NOMO-1 treated with dmso at 0.1 percent for 144 hours (cell line): ENCODE data around the gene CACNA1E.

Experiments
- DNase-seq: peaks from one replicate; lab custom pipeline; 2025; ENCODE audit not compliant: unreplicated experiment; lab: John Stamatoyannopoulos, UW

The CACNA1E gene

DNA sequence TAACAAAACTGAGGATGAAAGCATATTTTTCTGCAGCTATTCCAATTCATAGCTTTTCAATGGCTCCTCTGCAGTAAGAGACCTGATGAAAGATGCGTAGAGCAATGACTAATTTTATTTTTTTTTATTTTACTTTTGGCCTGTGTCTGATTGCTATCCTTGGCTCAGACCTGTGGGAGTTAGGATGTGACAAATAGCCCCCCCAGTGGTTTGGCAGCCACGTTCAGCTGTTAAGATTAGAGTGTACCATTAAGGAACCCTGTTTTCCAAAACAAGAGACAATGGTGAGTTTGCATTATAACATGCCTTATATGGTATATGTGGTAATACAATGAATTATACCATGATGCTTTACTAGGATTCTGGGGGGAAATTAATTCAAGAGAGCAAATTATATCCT is 264.7 kb downstream of the CACNA1E start:
- no peak for DNase-seq

DNA sequence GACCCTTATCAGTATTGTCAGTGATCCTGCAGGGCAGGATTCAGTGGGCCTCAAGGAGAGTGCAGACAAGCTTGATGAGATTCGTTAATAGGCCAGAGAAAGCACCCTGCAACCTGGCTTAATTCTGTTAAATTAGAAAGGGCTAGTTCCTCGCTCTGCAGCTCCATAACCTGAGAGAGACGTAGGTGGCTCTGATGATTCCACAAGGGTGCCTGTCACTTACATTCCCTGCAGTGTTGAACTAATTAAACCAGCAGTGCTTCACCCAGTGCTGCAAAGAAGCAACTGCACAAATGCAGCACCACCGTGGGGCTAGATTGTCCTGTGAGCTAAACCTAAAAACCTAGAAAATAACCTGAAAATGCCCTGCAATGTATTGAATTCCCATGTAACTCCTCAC is 270.8 kb downstream of the CACNA1E start:
- DNase-seq, result no peak

DNA sequence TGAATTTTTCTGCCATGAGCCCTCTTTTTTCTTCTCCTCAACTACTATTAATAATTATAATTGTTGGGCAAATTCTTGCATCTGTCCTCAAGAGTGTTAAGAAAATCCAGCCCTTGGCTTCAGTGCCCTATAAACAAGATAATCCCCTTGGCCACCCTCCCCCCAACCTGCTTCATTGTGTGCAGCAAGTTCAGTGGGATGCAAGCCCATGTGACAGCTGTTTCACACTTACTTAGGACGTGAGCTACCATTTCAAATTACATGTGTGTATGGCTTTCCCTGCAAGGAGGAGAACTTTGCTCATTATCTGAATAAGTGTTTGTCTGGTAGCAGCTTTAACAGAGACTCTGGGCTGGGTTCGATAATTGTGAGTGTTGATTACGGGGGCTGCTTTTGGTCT is 276.2 kb downstream of the CACNA1E start:
- no peak for DNase-seq

DNA sequence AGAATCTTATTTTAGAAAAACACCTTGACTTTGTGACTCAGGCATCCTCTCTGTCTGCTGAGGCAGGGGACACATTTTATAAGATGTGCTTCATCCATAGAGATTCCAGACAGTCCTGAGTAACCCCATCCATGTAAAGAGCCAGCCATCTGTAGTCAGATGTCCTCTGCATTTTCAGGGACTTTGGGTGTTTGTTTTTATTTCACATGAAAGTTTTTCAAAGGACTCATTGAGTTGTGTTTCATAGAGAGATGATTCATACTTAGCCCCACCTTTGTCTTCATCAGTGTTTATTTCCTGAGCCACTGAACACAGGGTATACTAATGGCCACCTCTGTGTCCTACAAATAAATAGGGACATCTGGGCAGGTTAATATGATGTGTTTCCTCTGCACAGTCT is 280.4 kb downstream of the CACNA1E start:
- DNase-seq, result no peak

DNA sequence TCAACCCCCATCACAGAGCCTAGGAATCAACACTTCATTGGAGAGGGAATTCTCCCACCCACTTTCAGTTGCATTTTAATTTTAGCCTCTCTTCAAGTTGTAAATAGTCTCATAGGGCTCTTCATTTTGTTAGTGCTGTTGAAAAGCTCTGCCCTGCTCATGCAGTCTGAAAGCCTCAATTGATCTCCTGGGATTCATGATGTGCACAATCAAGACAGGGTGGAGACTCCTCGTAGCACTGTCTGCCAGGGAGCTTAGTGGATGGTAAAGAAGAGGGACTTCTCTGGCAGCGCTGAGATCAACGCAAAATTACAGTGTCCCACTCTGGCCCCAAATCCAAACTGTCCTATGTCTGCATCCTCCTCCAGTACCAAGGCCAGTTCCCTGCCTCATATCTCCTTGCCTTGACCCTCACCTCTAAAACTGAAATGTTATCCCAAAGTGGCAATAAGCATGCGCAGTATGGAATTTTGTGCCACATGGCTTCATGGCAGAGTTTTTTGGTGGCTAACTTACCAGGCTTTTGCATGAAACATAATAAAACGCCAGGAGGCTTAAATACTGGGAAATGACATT is 282.2 kb downstream of the CACNA1E start:
- no peak for DNase-seq

DNA sequence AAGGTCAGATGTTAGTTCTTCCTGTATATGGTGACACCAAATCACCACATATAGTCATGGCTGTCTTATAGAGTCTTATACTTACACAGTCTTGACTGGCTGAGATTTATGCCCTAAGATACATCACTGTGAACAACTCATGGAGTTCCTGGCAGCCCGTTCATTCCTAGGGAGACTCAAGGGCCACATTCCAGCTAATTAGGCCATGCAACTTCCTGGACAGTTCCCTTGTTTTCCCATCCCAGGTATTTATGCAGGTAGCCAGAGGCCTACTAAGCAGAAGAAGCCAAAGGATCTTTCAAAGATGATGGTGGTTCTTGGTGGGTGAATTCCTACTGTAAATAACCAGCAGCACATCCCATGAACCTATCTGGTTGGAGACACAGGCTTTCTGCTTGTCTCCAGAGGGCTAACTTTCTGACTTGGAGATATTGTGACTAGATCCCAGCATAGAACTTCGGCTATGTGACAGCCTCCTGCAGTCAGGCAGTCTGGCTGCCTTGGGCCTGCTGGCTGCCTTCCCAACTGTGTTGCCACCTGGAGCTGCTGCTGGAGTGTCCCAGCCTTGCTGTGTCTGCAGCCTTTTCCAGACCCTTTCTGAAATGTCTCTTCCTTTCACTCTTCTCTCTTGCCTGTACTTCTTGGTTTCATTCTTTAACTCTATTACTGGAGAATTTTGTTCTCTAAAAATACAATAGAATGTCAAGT is 283.8 kb downstream of the CACNA1E start:
- DNase-seq, result no peak

DNA sequence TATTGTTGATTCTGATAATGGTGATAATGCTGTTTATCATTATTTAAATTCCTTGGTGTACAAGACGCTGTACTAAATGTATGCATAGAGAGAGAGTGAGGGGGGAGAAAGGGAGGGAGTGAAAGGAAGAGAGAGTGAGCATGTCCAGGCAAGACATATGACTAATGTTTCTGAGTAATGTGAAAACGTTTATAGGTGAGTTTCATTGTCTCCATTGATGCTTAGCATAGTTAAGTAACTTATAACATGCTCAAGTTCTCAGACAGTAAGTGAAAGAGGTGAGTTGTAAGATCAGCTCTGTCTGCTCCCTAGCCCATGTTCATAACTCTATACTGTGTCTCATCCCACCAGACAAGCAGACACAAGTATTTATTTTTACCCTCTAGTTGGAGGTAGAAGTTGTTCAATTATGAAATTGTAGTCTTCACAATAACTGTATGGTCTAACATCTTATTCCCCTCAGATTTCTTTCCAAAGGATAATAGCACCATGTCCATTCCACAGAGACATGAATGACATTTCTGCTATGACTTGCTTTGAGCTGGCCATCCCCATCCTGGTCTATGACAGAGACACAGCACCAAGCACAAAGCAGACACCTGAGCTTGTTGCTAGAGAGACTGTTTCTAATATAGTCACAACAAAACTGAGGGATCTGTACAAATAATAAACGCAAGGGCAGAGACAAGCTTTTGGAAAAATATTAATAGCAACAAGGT is 285.1 kb downstream of the CACNA1E start:
- DNase-seq, result no peak

DNA sequence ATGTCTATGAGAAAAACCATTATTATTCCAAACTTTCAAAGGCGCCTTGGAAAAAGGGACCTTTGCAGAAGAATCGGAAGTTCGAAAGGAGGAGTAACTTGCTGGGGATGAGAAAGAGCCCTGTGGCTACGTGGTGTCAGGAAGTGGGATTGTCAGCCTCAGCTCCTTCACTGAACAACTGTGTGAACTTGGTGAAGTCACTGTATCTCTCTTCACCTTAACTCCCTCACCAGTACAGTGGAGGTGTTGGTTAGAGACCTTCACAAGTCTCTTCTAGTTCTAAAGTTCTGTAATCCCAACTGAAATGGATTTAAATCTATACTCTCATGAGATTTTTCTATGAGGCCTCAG is 285.6 kb downstream of the CACNA1E start:
- no peak for DNase-seq

DNA sequence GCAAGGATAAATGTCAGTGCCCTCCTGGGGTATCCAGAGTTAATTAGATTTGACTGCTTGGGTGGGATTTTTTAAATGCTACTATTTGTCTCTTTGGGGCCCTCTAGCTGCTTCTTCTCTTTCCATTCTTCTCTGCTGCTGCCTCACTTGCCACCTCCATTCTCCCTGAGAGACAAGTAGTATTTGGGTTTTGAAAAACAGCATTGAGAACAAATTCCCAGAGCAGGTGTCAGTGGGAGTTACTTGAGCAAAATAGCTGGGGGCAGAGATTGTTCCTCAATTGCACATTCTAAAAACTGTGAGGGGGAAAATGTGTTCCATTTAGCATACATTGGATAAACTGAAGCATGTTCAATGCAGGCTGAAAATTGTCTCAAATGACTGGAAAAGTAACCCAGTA is 286.5 kb downstream of the CACNA1E start:
- DNase-seq, result no peak

DNA sequence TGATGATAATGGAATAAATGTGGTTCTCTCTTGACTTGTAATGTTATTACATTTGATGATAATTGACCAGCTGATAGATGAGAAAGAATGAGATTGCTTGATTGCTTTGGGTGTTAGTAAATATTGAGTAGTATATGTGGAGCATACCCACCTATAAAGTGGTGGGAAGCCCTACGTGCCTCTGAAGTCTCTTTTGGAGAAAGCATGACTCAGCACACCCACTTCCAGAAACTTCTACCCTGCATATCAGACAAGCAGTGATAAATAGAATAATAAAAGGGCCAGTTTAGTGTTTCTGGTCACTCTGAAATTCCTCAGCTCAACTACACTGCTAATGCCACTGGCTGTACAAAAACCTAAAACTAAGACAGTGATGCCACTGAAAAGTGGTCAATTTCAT is 289.4 kb downstream of the CACNA1E start:
- DNase-seq, result no peak

DNA sequence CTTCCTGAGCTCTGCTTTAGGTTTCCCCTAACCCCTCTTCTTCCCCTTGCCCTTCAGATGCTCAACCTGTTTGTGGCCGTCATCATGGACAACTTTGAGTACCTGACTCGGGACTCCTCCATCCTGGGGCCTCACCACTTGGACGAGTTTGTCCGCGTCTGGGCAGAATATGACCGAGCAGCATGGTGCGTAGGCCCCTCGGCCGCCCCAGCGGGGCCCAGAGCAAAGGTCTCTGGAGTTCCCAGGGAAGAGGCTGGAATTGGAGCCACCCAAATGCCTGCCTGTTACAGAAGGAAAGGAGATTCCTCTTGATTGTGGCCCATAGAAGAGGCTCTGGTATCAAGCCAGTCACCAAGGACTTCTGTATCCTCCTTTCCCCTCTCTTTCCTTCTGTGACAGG is 292.7 kb downstream of the CACNA1E start:
- no peak for DNase-seq

DNA sequence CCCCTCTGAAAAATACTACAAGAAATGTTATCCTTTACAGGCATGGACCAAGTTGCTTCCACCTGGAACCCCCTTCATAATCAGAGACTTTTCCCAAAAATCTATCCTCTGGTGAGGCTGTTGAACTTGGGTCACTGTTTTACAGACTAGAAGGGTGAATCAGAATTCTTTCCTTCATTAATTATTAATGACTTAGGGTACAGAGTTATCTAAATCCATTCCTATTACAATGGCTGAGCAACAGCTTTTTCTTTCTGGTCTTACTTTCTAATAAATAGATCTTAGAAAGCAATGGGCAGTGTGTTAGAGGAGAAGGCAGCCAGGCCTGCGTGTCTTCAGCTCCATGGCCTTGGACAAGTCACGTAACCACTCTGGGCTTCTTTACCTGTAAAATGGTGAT is 294.0 kb downstream of the CACNA1E start:
- DNase-seq, result no peak

DNA sequence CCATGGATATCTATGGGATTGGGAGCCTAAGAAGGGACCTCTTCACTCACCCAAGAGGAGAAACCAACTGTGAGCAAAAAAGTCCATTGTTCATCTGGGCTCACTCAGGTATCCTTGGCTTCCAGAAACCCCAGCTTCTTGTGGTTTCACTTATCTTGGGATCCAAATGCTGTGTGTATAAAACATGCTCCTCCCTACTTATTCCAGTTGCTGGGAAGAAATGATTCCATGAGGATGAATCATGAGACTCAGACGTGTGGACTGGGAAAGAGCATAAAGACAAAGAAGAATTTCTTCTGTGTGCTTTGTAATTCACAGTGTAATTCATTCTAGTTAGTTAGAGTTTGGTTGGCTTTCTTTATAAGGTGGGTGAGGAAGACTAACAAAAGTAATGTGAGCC is 294.5 kb downstream of the CACNA1E start:
- no peak for DNase-seq

DNA sequence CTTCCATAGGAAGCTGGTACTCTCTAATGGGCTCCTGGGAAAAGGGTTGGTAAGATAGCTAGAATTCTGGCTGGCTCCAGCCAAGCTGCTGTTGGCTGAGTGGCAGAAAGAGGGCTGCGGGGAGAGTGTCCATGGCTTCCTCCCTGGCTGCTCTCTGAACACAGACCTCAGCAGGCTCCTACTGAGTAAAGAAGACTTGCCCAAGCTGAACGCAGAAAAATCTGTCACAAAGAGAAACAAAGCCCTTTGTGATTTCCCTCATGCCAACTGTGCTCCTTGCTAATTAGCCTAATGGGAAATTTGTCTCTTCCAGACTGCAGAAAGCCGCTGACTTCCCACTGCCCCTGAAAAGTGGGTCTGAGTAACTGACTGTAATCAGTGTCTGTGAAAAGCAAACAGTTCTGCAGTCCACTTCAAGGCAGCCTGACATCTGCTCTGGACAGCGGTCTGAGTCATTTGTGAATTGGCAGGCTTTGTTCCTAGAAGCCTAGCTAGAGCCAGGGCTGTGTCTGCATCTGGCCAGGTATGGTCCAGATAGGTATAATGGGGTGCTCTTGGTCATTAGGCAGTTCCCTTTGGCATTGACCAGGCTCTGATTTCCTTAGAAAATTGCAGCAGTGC is 295.4 kb downstream of the CACNA1E start:
- DNase-seq, result no peak

DNA sequence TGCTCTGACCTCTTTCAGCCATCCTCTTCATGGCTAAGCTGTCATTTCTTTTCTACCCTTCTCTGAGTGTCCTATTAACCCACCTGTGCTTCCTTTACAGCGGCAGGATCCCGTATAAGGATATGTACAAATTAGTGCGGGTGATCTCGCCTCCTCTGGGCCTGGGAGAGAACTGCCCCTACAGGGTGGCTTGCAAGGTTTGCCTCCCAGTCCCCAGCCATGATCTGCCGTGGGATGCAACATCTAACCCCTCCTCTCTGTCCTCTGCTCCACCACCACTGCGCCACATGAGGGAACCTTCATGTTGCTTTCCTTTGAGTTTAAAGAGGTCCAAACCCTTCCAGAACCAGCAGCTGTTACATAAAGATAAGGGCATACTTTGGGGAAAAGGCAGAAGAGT is 296.0 kb downstream of the CACNA1E start:
- no peak for DNase-seq

DNA sequence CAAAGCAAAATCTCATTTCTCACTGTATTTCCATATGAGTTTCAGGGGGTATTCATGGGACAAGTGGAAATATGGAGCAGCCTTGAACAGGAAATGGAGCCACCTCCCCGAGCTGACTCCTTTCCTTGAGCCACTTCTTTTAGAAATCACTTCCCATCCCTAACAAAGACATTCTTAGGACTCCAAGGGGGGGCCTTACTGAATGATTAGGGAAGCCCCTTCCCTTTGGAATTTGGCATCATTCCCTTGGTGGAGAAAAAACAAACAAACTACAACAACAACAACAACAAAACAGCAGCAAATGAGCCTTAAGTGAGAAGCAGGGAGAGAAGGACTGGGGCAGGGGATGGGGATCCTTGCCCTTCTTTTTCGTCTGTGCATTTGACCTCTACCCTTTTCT is 299.9 kb downstream of the CACNA1E start:
- DNase-seq, result no peak

DNA sequence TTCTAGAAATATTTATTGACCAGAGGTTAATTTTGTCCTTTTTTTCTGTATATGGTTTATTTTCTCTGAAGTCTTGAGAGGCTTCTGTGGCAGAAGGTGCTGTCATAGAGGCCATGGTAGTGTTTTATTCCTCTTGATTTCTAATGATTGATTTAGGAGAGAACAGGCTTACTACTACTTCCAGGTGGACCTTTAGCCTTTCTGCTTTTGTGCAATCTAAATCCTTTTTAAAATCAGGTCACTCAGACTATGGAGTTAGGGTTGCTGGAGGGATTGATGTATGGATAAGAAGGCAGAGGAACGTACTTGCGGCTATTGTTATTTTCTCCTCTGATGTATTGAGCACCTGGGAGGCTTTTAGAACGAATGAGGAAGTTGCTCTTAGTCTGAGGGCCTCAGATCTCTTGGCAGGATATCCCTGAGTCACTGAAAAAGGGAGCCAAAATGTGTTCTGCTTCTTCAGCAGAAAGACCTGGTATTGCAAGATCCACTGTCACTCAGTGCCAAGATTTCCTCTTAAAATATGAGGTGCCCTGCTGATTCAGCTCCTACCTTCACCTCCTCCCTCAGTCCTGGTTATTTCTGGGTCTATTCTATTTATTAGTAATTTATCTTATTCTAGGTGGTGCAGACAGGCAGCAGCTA is 300.8 kb downstream of the CACNA1E start:
- DNase-seq, result peak; percentile 46

DNA sequence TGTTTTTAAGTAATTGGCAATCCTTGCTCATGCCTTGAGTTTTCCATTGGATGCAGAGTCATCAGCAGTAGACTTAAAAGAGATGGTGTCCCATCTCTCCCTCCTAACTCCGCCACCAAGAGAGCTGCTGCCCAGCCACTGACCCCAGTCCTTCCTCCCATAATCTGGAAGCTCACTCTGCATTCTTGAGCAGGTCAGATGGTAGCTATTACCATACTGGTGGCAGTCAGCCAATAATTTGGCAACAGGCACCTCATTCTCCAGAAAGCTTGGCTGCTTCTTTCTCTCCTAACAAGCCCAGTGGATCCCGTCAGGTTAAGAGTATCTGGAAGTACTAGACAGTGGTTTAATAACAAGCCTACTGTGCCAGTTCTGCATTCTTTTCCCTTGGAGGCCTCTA is 306.1 kb downstream of the CACNA1E start:
- DNase-seq, result no peak

DNA sequence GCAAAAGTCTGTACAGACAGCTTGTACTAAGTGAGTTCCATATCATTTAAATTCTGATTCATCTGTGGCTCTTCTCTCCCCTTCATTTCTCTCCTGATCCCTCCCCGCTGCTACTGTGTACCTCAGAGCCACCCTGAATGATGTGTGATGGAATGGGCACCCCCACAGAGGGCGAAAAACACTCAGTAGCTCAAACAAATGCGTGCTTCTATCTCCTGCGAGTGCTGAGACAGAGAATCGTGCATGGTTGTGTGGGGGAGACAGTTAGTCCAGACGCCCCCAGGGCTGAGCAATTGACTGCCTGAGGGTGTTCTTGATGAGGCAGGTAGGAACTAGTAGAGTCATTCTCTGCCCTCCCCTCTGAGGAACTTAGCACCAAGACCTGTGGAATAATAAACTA is 308.4 kb downstream of the CACNA1E start:
- DNase-seq, result no peak

DNA sequence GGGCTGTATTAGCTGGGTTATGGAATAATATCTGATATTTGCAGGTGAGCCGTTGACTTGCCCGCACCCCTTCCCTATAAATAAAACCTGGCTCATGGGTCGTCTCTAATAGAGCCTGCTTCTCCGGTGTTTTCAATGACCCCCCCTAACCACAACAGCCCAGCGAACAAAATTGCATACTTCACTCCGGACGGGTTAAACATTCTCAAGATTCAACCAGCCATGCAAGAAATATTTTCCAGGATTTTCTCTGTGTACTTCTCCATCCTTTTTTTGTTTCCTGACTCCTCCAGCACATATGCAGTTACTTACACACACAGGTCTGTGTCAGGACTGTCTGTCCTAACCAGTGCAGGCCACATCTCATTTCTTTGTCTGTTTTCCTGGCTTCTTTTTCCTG is 310.5 kb downstream of the CACNA1E start:
- DNase-seq, result no peak

DNA sequence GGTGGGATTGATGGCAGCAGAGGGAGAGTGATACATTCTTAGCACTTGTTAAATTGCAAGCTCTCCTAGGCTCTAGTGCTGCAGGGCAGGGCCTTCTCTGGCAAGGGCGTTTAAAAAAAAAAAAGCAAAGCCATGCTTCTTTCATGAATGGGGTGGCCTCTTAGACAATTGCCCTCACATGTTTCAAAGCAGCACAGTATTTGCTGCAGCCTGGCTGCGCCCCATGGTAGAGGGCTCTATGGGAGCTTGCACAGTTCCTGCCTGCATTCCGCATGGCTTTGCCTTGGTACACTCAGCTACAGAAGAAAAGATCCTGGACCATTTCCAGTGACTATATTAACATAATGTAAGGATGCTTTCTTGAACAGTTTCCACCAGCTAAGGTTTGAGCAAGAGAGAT is 311.0 kb downstream of the CACNA1E start:
- DNase-seq, result no peak
